NCI-H82 treated with DMSO at 0.1 percent for 48 hours (cell line): ENCODE results near the gene UBE2L6.

Experiments
- DNase-seq: peaks from one replicate; lab custom pipeline; 2025; ENCODE audit not compliant: unreplicated experiment; lab: John Stamatoyannopoulos, UW

The UBE2L6 gene

DNA sequence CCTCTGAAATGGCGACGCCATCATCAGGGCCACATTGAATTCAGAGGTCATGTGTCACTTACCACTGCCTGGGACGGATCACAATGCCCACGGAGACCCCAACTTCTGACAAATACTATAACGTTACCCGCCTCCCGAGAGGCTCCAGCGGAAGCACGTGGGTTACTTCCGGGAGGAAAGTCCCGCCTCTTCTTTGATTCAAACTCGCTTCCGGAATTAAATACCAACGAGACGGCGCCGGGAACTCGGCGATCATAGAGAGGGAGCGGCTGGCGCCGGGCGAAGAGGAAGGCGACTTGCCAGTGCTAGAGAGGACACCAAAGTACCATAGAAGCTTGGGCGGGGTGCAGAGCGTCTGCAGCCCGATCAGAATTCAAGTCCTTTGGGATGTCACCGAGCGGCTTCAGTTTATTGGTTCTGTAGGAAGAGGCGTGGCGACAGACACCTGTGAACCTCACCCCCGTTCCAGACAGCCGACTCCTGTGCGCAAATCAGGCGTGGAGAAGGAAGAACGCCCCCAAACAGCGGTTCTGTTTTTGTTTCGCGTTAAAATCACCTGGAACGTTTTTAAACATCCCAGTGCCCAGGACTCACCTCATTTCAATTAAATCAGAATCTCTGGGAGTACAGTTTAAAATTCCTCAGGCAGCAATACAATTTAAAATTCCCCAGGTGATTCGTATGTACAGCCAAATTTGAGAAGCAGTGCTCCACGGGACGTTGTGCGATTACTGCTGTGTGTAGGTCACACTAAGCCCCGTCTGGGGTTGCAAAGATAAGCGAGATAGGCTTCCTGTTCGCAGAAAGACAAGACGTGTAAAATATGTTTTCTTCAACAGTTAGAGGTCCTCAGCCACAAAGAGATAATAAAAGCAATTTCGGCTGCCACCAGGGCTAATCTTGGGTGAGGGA, 36.6 kb downstream of the UBE2L6 start, which contains the start of gene TIMM10:
Gene TIMM10 (minus strand): TSS at position 159 of the 912 bp plus-strand sequence. CDS start 565 bp downstream, outside the sequence.
- DNase-seq = peak; percentile 98

DNA sequence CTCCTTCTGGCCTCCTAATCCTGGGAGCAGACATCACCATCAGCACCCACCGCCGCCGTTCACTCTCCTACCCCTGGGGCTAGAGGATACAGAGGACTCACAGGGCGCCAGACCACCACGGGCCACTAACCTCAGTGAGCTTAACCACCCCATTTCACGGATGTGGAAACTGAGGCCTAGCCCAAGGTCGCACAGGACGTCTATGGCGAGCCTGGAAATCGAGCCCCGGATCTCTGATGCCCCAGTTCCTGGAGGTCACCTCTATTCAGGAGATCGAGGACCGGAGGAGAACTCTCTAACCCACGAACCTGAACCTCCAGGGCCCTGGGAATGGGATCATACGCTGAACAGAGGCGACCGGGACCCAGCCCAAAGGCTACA, 37.3 kb downstream of the UBE2L6 start:
- no peak for DNase-seq

DNA sequence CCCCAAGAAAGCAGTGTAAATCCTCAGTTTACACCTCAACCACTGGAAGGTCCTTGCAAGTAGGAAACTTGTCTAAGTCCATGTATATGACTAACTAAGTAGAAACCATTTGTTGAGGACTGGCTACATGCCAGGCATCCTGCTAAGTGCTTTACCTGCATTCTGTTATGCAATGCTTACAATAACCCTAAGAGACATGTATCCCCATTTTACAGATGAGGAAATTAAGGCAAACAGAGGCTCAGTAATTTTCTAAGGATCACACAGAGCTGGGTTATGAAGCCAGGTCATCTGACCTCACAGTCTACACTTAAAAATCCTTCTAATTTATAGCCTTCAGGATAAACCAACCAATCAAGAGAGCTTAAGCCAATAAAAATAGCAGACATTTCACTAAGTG, 38.5 kb downstream of the UBE2L6 start:
- DNase-seq = no peak

DNA sequence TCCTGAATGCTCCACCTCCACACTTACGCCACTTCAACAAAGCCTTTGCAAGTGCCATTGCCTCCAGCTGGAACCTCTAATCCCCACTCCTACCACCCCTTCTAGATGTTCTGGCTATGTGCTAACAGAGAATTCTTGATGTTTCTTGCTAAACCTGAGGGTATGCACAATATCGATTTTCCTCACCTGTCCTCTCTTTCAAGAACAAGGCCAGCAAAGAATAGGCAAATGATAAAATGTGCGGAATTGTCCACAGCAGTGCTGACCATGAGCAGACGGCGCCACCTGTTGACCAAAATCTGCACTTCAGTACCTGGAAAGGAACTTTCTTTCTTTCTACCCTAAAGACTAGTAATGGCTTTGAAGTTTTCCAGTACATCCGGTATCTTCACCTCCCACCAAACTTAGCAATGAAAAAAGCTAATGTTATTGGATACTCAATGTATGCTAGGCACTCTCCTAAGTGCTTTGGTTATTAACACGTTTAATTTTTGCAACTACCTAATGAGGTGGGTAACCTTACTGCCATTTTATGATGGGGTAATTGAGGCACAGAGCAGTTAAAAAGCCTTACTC, 40.3 kb downstream of the UBE2L6 start:
- peak; percentile 50 for DNase-seq

DNA sequence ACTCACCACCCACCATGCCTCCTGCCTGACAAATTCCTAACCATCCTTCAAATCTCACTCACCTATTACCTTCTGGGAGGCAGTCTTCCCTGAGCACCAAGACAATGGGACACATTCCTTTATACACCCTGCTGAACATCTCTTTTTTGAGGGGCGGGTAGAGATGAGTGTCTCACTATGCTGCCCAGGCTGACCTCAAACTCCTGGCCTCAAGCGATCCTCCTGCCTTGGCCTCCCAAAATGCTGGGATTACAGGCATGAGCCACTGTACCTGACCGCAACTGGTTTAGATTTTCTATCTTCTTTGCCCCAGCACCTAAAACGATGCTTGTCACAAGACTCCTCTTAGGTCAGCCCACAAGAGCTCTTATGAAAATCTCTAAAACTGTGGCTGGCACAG, 44.1 kb downstream of the UBE2L6 start:
- no peak for DNase-seq

DNA sequence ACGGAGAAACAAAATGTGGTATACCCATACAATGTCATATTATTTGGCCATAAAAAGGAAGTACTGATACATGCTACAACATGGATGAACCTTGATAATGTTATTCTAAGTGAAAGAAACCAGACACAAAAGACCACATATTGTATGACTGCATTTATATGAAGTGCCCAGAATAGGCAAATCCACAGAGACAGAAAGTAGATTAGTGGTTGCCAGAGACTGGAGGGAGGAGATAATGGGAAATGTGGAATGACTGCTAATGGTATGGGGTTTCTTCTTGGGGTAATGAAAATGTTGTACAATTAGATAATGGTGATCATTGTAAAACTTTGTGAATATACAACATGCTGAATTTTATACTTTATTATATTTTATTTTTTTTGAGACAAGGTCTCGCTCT, 46.4 kb downstream of the UBE2L6 start:
- DNase-seq = no peak

DNA sequence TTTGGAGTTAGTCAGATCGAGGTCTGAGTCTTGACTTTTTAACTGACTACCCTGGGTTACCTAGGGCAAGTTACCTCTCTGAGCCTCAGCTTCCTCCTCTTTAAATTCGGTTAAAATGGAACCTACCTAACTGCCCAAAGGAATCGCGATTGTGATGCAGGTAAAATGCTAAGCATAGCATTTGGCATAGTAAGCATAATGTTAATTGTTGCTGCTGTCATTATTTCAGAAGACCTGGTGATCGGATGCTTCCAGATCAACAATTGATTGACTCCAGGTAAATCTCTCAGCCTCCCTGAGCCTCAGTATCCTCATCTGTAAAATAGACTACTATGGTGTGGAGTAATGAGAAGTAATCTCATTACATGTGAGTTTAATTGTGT, 51.4 kb downstream of the UBE2L6 start:
- DNase-seq = no peak

DNA sequence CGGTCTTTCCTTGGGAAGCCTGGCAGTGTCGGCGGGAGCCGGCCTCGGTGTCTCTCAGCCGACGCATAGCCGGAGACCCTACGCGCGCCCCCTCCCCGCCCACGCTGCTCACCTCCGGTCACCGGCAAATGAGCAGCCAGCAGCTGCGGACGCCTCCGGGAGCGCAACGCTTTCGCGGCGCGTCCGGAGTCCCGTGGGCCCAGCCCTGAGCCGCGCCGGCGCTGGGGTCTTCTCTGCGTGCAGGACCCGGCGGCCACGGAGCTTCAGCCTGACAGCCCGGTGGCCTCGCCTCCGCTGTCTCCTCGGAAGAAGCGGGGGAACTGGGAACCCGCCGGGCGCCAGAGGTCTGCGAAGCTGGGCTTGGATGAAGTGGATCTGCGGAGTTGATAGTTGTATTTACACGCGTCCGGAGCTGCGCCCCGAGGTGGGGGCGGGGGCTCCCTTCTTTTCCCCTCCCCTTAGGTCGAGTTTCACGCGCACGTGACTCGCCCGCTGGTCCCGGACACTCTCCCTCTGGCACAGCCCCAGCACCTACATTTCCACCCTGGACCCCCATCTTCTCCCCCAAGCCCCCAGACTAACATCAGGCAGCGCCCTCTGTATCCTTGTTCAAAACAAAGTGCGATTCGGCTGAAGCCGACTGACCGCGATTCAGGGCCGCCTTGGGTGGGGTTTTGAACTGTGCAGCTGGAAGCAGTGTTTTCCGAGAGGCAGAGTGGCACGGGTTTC, 52.0 kb downstream of the UBE2L6 start, which contains the start of gene SLC43A1:
Gene SLC43A1 (minus strand): TSS at position 371 of the 729 bp plus-strand sequence. CDS start 1,591 bp downstream, outside the sequence.
- DNase-seq = no peak

DNA sequence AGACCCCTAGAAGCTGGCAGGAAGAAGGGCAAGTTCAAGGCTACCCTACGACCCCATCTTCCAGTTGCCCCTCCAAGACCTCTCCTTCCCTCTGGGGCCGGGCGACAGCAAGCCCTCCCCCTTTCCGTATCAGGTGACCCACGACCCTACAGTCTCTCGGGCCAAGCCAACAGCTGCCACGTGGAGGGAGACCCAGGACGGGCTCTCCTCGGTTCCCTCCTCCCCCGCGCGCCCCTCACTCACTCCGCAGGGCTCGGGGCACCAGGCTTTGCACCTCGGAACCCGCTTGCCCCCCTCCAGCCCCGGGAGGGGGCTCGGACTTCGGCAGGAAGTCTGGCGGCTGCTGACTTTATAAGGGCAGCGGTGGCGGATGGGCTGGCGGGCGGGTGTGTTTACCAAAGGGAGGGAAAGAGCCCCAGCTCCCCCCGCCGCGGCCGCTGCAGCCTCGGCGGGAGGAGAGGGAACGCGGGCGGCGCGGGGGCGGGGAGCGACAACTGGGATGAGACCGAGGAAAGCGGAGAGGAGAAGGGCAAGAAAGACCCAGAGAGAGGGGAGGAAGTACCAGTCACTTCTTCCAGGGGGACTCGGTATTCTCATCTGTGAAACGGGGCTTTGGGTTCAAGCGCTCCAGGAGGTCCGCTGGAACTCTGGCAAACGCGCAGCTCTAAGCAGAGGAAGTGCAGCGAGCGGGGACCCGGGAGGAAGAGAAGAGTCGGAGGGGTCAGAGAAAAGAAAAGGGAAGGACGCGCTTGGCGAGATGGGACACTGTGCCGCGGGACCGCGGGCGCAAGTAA, 52.7 kb downstream of the UBE2L6 start:
- DNase-seq = peak; percentile 3

DNA sequence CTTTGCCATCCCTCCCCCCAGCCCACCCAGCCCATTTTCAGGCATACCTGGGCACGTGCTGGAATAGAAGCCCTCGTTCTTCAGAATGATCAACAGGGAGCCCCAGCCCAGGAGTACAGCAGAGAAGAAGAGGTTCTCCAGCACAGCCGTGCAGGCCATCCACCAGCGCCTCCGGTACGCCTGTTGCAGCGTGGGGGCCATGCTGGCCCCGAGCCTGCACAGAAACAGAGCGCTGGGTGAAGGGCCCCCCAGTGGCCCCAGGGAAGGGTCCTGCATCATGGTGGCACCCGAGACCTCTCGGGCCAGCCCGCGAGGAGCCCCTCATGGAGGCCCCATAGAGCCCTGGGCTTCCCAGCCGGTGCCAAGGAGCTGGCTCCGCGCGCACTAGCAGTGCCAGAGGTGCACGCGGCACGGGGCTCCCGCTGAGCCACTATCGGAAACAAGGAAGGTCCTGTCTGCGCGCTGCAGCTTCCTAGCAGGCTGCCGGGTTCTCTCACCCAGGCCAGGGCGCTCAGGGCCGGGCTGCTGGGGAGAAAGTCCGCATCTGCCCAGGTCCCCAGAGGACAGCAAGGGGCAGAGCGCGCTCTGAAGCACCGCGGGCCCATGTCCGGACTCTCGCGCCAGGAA, 53.4 kb downstream of the UBE2L6 start:
- DNase-seq = no peak

DNA sequence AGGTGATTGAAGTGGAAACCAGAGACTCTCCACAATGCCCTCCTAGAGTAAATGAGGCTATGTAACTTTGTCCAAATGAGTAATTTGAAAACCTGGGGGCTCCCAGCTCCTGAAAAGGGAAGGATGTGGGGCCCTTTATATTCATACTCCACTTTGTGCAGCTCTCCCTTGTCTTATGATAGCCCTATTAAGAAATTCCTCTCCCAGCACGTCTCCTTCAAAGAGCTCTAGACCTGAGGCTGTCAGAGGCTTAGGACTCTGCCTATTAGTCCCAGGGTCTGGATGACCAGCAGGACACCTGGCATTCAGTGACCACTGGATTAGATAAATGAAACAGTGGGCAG, 54.0 kb downstream of the UBE2L6 start:
- DNase-seq = no peak

DNA sequence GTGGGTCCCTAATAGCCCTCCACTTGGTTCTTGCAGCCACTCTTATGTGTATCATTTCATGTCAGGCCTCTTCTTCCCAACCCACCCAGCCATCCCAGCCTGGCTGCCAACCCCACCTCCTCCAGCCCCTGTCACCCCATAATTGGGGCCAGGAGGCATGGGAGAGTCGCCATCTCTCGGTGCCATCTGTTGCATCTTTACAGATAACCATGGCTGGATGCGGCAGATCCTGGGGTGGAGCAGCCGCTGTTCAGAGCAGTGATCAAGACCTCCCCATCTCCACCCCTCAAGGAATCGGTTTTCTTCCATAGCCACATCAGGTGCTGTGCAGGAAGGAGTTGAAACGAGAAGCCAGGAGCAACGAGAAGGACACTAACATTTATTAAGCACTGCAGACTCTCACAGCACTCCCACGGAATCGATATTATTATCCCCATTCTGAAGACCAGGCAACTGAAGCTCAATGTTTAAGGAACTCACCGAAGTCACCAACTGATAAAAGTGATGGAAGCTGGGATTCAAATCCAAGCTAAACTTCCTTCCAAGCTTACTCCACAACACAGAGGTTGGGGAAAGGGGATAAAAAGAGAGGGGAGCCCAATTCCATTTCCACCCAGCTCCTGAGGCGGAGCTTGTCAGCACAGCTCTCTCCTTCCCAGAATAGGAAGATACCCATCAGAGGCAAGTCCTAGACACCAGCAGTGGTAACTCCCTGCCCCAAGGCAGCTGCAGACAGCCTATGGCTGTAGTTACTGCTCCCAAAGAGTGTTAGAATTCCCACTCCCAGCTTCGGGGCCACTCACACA, 54.6 kb downstream of the UBE2L6 start:
- no peak for DNase-seq

DNA sequence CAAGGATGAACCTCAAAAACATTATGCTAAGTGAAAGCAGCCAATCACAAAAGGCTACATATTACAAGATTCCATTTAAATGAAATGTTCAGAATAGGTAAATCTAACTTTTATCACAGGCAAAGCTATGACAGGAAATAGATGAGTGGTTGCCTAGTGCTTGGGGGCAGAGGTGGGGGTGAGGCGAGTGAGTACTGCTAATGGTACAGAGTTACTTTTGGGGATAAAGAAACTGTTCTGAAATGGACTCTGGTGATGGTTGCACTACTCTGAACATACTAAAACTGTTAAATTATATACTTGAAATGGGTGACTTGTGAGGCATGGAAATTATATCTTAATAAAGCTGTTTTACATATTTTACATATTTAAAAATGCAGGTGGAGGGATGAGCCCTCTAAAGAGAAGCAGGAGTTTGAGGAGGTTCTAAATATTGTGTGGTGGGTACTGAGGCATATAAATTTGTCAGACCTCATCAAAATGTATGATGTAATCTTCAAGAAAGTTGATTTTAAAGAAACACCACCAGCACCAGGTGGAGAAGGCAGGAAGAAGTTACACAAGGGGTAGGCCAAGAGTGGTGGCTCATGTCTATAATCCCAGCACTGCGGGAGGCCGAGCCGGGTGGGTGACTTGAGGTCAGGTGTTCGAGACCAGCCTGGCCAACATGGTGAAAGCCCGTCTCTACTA, 55.6 kb downstream of the UBE2L6 start:
- DNase-seq = no peak

DNA sequence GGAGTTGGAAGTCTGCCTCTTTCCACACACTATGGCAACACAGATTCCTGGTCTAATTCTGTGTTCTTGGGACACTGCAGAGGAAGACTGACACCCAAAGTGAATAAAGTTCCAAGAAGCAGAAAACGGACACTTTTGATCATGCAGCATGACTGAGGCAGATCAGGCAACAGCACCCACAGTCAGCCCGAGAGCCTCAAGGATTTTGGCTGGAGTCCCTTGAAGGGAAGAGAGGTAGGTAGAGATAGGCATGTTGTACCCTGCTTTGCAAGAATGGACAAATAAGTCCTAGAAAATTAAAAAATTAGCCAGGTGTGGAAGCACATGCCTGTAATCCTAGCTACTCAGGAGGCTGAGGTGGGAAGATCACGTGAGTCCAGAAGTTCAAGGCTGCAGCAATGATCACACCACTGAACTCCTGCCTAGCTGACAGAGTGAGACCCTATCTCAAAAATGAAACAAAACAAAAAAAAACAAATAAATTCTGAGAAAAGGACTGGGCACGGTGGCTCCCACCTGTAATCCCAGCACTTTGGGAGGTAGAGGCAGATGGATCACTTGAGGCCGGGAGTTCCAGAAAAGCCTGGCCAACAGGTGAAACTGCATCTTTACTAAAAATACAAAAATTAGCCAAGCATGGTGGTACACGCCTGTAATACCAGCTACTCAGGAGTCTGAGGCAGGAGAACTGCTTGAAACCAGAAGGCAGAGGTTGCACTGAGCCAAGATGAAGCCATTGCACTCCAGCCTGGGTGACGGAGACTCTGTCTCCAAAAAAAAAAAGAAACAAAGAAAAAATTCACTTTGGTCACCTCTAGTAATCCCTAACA, 58.9 kb downstream of the UBE2L6 start:
- DNase-seq = no peak

DNA sequence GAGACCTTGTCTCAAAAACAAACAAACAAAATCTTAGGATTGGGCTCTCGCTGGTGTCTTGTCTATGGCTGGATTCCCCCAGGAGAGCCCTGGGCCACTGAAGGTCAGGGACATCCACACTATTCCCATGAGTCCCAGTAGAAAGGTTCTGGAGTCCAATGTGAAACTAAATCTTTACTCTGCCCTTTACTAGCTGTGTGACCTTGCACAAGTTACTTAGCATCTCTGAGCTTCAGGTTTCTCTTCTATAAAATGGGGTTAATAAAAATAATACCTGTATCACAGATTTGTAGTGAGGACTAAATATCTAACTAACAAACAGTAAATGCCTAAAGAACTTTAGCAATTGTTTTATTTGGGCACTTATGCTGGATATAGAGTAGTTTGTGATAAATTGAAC, 61.0 kb downstream of the UBE2L6 start:
- DNase-seq = no peak

DNA sequence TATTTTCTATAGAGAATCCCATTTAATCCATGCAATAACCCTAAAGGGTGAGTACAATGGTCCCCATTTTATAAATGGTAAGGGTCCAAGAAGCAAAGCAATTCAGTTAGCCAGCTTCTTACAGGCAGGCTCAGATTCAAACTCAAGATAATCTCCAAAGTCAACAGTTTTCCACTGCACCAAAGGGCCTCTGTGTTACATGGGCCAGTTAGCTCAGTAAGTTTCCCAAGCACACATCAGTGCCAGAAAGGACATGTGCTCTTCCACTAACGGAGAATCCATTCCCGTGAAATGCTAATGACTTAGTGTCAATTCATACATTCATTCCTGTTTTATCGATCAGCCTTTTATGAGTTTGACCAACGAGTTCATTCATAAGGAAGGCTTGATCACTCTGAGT, 63.0 kb downstream of the UBE2L6 start:
- no peak for DNase-seq

DNA sequence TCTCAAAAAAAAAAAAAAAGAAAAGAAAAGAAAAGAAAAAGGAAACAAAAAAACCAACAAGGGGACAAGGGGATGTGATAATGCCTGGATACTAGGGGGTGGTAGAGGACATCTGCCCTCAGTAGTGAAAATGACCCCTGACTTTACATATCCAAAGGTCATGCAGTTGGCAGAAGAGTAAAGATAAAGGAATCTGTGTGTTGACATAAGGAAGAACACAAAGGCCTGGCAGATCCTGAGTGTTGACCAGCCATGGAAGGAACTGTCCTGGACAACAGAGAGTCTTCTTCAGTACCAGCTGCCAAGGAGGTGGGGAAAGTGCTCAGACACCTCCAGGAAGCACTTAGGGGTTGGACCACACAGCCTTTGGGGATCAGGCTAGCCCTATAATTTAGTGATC, 64.6 kb downstream of the UBE2L6 start:
- no peak for DNase-seq

DNA sequence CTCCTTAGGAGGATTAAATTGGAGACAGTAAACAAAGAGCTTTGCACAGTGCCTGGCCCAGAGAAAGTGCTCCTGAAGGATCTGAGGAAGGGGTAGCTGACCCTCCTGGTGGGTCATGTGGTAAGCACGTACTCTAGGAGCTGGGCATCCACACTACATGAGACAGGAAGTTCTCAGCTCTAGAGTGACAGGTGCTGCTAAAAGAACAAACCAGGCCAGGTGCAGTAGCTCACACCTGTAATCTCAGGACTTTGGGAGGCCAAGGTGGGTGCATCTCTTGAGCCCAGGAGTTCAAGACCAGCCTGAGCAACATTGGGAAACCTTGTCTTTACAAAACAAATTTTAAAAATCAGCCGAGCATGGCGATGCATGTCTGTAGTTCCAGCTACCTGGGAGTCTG, 65.1 kb downstream of the UBE2L6 start:
- no peak for DNase-seq
